PC-3 (cell line): Measurements from ENCODE around the gene TBPL1.

Experiments used
- EZH2 ChIP-seq: fragments of 300-600 bp; sonication (generic); IDR thresholded peaks from one replicate; pipeline ENCODE4 v1.6.1; 2017; ENCODE audit warnings: antibody characterized with exemption, mild to moderate bottlenecking, low read length; ENCODE audit not compliant: unreplicated experiment
- TF ChIP-seq, protein P1 (sequence below): fragments of 300-600 bp; sonication (generic); conservative IDR thresholded peaks from 2 replicates; pipeline ENCODE4 v1.5.1; 2017; ENCODE audit warnings: antibody characterized with exemption, low read depth, mild to moderate bottlenecking, low read length

DNA sequence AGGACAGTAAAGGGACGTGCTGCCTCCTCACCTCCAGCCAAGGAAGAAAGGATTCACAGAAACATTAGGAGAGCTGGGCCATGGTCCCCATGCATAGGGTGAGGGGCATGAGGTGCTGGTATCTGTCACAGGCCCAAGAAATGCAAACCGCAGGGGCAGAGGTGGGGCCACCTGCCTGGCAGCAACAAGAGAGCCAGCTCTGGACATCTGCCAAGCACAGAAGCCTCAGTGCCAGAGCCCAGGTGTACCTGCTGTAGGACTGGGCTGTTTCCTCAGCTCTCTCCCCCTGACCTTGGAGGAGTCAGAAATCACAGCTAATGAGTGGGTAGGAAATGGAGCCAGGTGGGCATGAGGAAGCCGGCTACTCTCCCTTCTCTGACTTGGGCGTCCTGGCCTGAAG lies 54.1 kb downstream of the TBPL1 start:
- TF ChIP-seq, protein P1, sequence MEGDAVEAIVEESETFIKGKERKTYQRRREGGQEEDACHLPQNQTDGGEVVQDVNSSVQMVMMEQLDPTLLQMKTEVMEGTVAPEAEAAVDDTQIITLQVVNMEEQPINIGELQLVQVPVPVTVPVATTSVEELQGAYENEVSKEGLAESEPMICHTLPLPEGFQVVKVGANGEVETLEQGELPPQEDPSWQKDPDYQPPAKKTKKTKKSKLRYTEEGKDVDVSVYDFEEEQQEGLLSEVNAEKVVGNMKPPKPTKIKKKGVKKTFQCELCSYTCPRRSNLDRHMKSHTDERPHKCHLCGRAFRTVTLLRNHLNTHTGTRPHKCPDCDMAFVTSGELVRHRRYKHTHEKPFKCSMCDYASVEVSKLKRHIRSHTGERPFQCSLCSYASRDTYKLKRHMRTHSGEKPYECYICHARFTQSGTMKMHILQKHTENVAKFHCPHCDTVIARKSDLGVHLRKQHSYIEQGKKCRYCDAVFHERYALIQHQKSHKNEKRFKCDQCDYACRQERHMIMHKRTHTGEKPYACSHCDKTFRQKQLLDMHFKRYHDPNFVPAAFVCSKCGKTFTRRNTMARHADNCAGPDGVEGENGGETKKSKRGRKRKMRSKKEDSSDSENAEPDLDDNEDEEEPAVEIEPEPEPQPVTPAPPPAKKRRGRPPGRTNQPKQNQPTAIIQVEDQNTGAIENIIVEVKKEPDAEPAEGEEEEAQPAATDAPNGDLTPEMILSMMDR: no peak
- TF ChIP-seq EZH2: no peak
